Measurements from ENCODE around the gene PTPRT.

The PTPRT gene

GRCh38 chr20:42894483-42894882 is 295.2 kb downstream of the PTPRT start:
- TF ChIP-seq CTCF (IDR thresholded peaks at IDR 0.05), result no peak
- Histone ChIP-seq H3K4me3 (no peak overlapping the region), H3K27ac (no peak overlapping the region)
- DNase-seq (ENCODE audit: low spot score), result no peak

GRCh38 chr20:42889517-42889916 is 300.2 kb downstream of the PTPRT start:
- DNase-seq (ENCODE audit: low spot score), result no peak
- no peak for TF ChIP-seq CTCF (IDR thresholded peaks at IDR 0.05)
- Histone ChIP-seq H3K4me3 (no peak overlapping the region), H3K27ac (no peak overlapping the region)

- Histone ChIP-seq H3K27ac (no peak overlapping the region), H3K4me3 (no peak overlapping the region)
- no peak for DNase-seq (ENCODE audit: low spot score)
- TF ChIP-seq CTCF (IDR thresholded peaks at IDR 0.05), result no peak
Observed at GRCh38 chr20:42887281-42887680, 302.4 kb downstream of the PTPRT start.

GRCh38 chr20:42886801-42887200 is 302.9 kb downstream of the PTPRT start:
- H3K27ac ChIP-seq, result no peak overlapping the region
- no peak for TF ChIP-seq CTCF (IDR thresholded peaks at IDR 0.05)
- no peak overlapping the region for H3K4me3 ChIP-seq
- no peak for DNase-seq (ENCODE audit: low spot score)

- H3K27ac ChIP-seq, result no peak overlapping the region
- DNase-seq (ENCODE audit: low spot score), result no peak
- H3K4me3 ChIP-seq, result no peak overlapping the region
- TF ChIP-seq CTCF (IDR thresholded peaks at IDR 0.05), result no peak
Observed at GRCh38 chr20:42886046-42886445, 303.7 kb downstream of the PTPRT start.

GRCh38 chr20:42875581-42875980 is 314.1 kb downstream of the PTPRT start:
- no peak for TF ChIP-seq CTCF (IDR thresholded peaks at IDR 0.05)
- Histone ChIP-seq H3K27ac (no peak overlapping the region), H3K4me3 (no peak overlapping the region)
- no peak for DNase-seq (ENCODE audit: low spot score)

- Histone ChIP-seq H3K4me3 (no peak overlapping the region), H3K27ac (no peak overlapping the region)
- TF ChIP-seq CTCF (IDR thresholded peaks at IDR 0.05), result no peak
- DNase-seq (ENCODE audit: low spot score), result no peak
Observed at GRCh38 chr20:42873259-42873658, 316.4 kb downstream of the PTPRT start.
